Fibroblast of lung (primary cell): ENCODE results near the gene NGDN.

Experiments used
- CTCF ChIP-seq, 2 donors: IDR thresholded peaks in 1 of 2; conservative IDR thresholded peaks in 1 of 2; 1 replicate in 1 of 2; 2 replicates in 1 of 2; pipeline ENCODE4 v1.5.1; 2011 to 2012; ENCODE audit warnings: low read length in 2 of 2, control low read depth in 1 of 2, inconsistent platforms in 1 of 2, low read depth in 1 of 2, mild to moderate bottlenecking in 1 of 2
- EZH2 ChIP-seq: IDR thresholded peaks from 2 replicates; pipeline ENCODE4 v1.5.1; 2012; ENCODE audit warnings: low read length, control low read depth, mild to moderate bottlenecking; ENCODE audit errors: missing control alignments

- no peak for TF ChIP-seq CTCF (conservative IDR thresholded peaks at IDR 0.05 in 1 of 2, IDR thresholded peaks at IDR 0.05 in 1 of 2; ENCODE audit: low read depth in 1 of 2, low read length in 2 of 2)
- no peak for TF ChIP-seq EZH2
These were observed 51.5 kb downstream of the NGDN start for GRCh38 chr14:23520899-23521533.
